Measurements from ENCODE around the gene SULT6B1.
"Not testable (repeated sequence)": the region's sequence is repeated elsewhere in the genome, so short reads cannot be mapped to it uniquely, and the experiment has no call there.

The SULT6B1 gene

GRCh38 chr2:37205689-37206341, 17.3 kb upstream of the SULT6B1 start:
- TF ChIP-seq CTCF (IDR thresholded peaks at IDR 0.05; ENCODE audit: insufficient read depth, low read depth, low read length, missing control alignments): no peak
- H3K4me3 ChIP-seq (ENCODE audit: low read length): no peak overlapping the region
- no peak for DNase-seq (ENCODE audit: low read depth)

GRCh38 chr2:37205071-37205661, 16.7 kb upstream of the SULT6B1 start:
- H3K4me3 ChIP-seq (ENCODE audit: low read length); DNase-seq (ENCODE audit: low read depth): not testable (repeated sequence)

GRCh38 chr2:37203708-37204107, 15.2 kb upstream of the SULT6B1 start:
- no peak overlapping the region for H3K4me3 ChIP-seq (ENCODE audit: low read length)
- no peak for TF ChIP-seq CTCF (IDR thresholded peaks at IDR 0.05; ENCODE audit: insufficient read depth, low read depth, low read length, missing control alignments)
- DNase-seq (ENCODE audit: low read depth): no peak

GRCh38 chr2:37201766-37202165, 13.3 kb upstream of the SULT6B1 start:
- no peak overlapping the region for H3K4me3 ChIP-seq (ENCODE audit: low read length)
- no peak for DNase-seq (ENCODE audit: low read depth)
- no peak for TF ChIP-seq CTCF (IDR thresholded peaks at IDR 0.05; ENCODE audit: insufficient read depth, low read depth, low read length, missing control alignments)

- DNase-seq (ENCODE audit: low read depth): no peak
- no peak for TF ChIP-seq CTCF (IDR thresholded peaks at IDR 0.05; ENCODE audit: insufficient read depth, low read depth, low read length, missing control alignments)
- no peak overlapping the region for H3K4me3 ChIP-seq (ENCODE audit: low read length)
Measured at GRCh38 chr2:37201208-37201607, 12.7 kb upstream of the SULT6B1 start.

GRCh38 chr2:37198681-37199065, 10.2 kb upstream of the SULT6B1 start:
- DNase-seq (ENCODE audit: low read depth): no peak
- TF ChIP-seq CTCF (IDR thresholded peaks at IDR 0.05; ENCODE audit: insufficient read depth, low read depth, low read length, missing control alignments): no peak

GRCh38 chr2:37196320-37197195, 8.1 kb upstream of the SULT6B1 start, which contains the start of gene CEBPZOS:
CEBPZOS (plus strand) TSS chr2:37196496; CDS start chr2:37199705, 3,209 bp downstream.
- no peak for TF ChIP-seq CTCF (IDR thresholded peaks at IDR 0.05; ENCODE audit: insufficient read depth, low read depth, low read length, missing control alignments)
- peak; percentile 85 for DNase-seq (ENCODE audit: low read depth)
- peak within 1 kb of the TSS; percentile 82 for H3K4me3 ChIP-seq (ENCODE audit: low read length)

More at GRCh38 chr2:37198681-37199065, 10.2 kb upstream of the SULT6B1 start:
- H3K4me3 ChIP-seq (ENCODE audit: low read length): no peak overlapping the region

GRCh38 chr2:37195862-37196319, 7.4 kb upstream of the SULT6B1 start:
- H3K4me3 ChIP-seq (ENCODE audit: low read length): peak overlapping the region; percentile 82
- DNase-seq (ENCODE audit: low read depth): not testable (repeated sequence)
